Articular chondrocyte of knee joint (primary cell): Measurements from ENCODE around the gene YIF1A. TPM values are rescaled to one million over a fixed set of nuclear protein-coding genes. Genes with fewer than 3 reads are reported as not detected.

ENCODE experiments used
- total RNA-seq: library from RNA; depleted of rRNA; stranded (reverse); fragments of >200 nt; gene quantifications from 2 replicates; pipeline ENCODE4 v1.2.3, GENCODE V29; 2012

YIF1A gene
- 99.6 and 122 TPM in 2 replicates for total RNA-seq

DNA sequence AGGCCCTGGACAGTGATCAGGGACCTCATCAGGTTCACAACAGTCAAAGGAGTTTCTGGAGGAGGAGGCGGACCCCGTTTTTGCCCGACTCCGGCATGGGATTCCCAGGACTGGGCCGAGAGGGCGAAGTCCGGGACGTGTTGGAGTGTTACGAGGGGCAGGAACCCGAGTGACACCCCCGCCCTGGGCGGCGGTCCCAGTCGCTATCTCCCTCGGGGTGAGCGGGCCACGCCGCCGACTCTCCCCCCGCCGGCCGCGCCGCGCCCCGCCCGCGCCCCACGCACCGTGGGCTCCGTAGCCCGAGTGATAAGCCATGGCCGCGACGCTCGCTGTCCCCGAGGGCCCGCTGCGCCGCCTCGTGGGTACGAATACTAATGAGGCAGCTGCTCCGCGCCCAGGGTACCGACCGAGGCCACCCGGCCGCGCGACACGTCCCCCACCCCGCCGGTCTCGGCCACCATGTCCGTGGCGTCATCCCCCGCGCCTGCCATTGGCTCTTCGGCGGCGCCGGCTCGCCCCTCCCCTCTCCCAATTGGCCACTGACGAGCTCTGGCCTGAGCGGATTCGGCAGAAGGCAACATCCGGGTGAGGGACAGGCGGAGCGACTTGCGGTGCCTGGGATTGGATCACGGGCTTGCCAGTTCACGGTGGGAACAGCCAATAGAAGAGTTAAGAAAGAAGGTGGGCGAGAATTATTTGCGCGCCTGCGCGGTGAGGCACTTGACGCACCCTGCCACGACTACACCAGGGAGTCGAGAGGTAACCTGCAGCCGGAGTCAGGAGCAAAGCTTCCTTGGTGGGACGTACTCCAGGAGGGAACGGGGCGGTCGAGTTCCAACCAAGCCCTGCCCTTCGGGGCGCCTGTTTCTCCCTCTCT is at the start of gene YIF1A:
TSS of gene YIF1A (minus strand) at position 473 of the 877 bp plus-strand sequence. CDS start at position 315, 158 bp downstream.

DNA sequence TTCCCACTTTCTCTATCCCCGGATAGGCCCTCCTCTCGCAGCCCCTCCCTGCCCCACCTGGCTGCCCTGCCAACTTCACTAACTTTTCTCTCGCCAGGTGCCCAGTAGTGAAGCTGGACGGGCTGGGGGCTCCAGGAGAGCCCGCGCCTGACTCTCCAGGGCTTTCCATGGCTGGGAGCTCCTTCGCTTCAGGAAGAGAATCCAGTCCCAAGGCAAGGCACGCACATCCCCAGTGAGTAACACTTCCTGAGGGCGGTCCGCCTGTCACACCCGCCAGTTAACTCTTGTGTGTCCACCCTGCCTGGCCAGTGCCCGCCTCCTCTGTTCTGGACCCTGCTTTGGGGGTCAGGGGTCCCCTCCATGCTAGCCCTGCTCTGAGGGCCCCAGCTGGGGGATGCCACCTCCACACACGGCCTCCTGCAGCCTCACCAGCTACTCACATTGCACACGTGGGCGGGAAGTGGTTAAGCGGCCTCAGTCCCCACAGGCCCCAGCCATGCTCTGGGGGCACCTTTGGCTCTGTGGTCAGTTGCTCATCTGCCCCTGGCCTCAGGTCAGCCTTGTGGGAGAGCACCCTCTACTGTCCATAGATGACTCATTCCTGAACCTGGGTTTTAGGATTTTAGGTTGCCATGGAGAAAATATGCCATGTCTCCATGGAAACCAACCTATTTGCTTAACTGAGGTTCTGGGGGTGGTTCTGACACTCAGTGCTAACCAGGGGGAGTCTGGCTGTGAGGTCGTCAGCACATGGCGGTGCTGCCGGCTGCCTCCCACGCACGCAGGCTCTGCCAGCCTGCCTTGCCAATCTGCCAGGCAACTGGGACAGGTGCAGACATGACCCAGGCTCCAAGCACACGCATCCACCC is 47.5 kb upstream of the YIF1A start, which contains the start of gene RIN1:
TSS of gene RIN1 (minus strand) at position 201 of the 869 bp plus-strand sequence. CDS start at position 169, 32 bp downstream.

GRCh38 chr11:66316849-66317251 is 27.9 kb upstream of the YIF1A start, which contains the start of gene CD248:
TSS of gene CD248 (minus strand) at chr11:66317044. CDS start at chr11:66317027, 17 bp downstream.

GRCh38 chr11:66291706-66292542 is 3.0 kb upstream of the YIF1A start, which contains the start of gene TMEM151A:
TSS of gene TMEM151A (plus strand) at chr11:66291894. CDS start at chr11:66292014, 120 bp downstream.

GRCh38 chr11:66277471-66278362 is 11.2 kb downstream of the YIF1A start, which contains the start of gene CNIH2:
TSS of gene CNIH2 (plus strand) at chr11:66278175. CDS start at chr11:66278457, 282 bp downstream.

GRCh38 chr11:66268244-66268951 is 20.5 kb downstream of the YIF1A start, which contains the start of gene RAB1B:
TSS of gene RAB1B (plus strand) at chr11:66268639. CDS start at chr11:66268680, 41 bp downstream.

Other genes starting within 250 kb of the YIF1A start
- gene GAL3ST3, start 240.0 kb downstream of the YIF1A start, total RNA-seq: 0.32 TPM in 1 of 2 replicates, not detected in the other
- gene SF3B2, start 236.8 kb downstream of the YIF1A start, total RNA-seq: 116 and 131 TPM in 2 replicates
- 29.5 and 36.6 TPM in 2 replicates for gene PACS1, start 218.9 kb downstream of the YIF1A start, total RNA-seq
- 11.1 and 12.5 TPM in 2 replicates for gene KLC2, start 31.4 kb downstream of the YIF1A start, total RNA-seq
- gene RAB1B, start 20.5 kb downstream of the YIF1A start, total RNA-seq: 74.4 and 77.1 TPM in 2 replicates
- 0.22 TPM in 1 of 2 replicates, not detected in the other for gene CNIH2, start 11.0 kb downstream of the YIF1A start, total RNA-seq
- gene TMEM151A, start 2.8 kb upstream of the YIF1A start, total RNA-seq: 0.26 and 0.32 TPM in 2 replicates
- 29.1 and 39.1 TPM in 2 replicates for gene CD248, start 27.9 kb upstream of the YIF1A start, total RNA-seq
- 22.7 and 23.1 TPM in 2 replicates for gene RIN1, start 47.3 kb upstream of the YIF1A start, total RNA-seq
- gene BRMS1, start 56.0 kb upstream of the YIF1A start, total RNA-seq: 36.4 and 38.0 TPM in 2 replicates
- gene B4GAT1, start 58.5 kb upstream of the YIF1A start, total RNA-seq: 14.5 and 18.1 TPM in 2 replicates
- gene SLC29A2, start 82.6 kb upstream of the YIF1A start, total RNA-seq: 0.11 and 0.13 TPM in 2 replicates
- under 0.01 TPM in 1 of 2 replicates, not detected in the other for gene NPAS4, start 131.9 kb upstream of the YIF1A start, total RNA-seq
- gene MRPL11, start 149.7 kb upstream of the YIF1A start, total RNA-seq: 36.5 and 45.6 TPM in 2 replicates
- 8.8 and 10.1 TPM in 2 replicates for gene PELI3, start 177.8 kb upstream of the YIF1A start, total RNA-seq
- 27.1 and 33.2 TPM in 2 replicates for gene DPP3, start 191.3 kb upstream of the YIF1A start, total RNA-seq
- 37.8 and 52.4 TPM in 2 replicates for gene BBS1, start 221.5 kb upstream of the YIF1A start, total RNA-seq